Measurements from ENCODE around the gene OR14J1. TPM values are rescaled to one million over a fixed set of nuclear protein-coding genes. Genes with fewer than 3 reads are reported as not detected.
"Not testable (repeated sequence)": the region's sequence is repeated elsewhere in the genome, so short reads cannot be mapped to it uniquely, and the experiment has no call there.

The OR14J1 gene
- total RNA-seq = not detected

GRCh38 chr6:29301316-29301715, at the start of gene OR14J1:
TSS of gene OR14J1 (plus strand) at chr6:29301701. CDS start at chr6:29306690, 4,989 bp downstream.
- ATAC-seq (no peak), DNase-seq (no peak)
- Mint-ChIP-seq H3K4me3 (no peak within 1 kb of the TSS), H3K27me3 (ENCODE audit: low read depth) (peaks cover 5% of the 10 kb centered on the region), H3K9me3 (ENCODE audit: insufficient read depth) (no peaks in the 10 kb centered on the region), H3K4me1 (ENCODE audit: low read depth) (no peaks in the 10 kb centered on the region), H3K27ac (no peak within 1 kb of the TSS), H3K36me3 (ENCODE audit: low read depth) (no peaks in the 10 kb centered on the region)
- ChIA-PET CTCF (no interaction called here), POLR2A (no interaction called here)

DNA sequence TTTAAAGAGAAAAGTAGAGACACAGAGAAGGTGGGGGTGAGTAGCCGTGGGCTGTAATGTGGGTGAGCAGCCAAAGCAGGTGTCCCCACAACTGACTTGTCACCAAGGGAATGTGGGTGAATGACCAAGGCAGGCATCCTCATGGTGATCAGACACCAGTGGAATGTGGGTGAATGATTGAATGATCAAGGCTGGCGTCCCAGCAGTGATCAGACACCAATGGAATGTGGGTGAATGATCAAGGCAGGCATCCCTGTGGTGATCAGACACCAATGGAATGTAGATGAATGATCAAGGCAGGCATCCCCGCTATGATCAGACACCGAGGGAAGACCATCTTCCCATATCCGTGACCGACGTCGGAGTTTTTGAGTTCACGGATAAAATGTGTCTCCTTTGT, 49.8 kb upstream of the OR14J1 start:
- H3K27me3 Mint-ChIP-seq (ENCODE audit: low read depth) = no peaks in the 10 kb centered on the region
- CTCF ChIA-PET = no interaction called here
- no peak overlapping the region for H3K27ac Mint-ChIP-seq
- no peaks in the 10 kb centered on the region for H3K9me3 Mint-ChIP-seq (ENCODE audit: insufficient read depth)
- no peak overlapping the region for H3K4me3 Mint-ChIP-seq
- POLR2A ChIA-PET = no interaction called here
- ATAC-seq (no peak), DNase-seq (no peak)
- H3K36me3 Mint-ChIP-seq (ENCODE audit: low read depth) = no peaks in the 10 kb centered on the region
- no peaks in the 10 kb centered on the region for H3K4me1 Mint-ChIP-seq (ENCODE audit: low read depth)

- Mint-ChIP-seq H3K4me3 (no peak overlapping the region), H3K27me3 (ENCODE audit: low read depth) (no peaks in the 10 kb centered on the region), H3K4me1 (ENCODE audit: low read depth) (no peaks in the 10 kb centered on the region), H3K9me3 (ENCODE audit: insufficient read depth) (no peaks in the 10 kb centered on the region), H3K27ac (no peak overlapping the region), H3K36me3 (ENCODE audit: low read depth) (no peaks in the 10 kb centered on the region)
- DNase-seq = no peak
- ChIA-PET CTCF (no interaction called here), POLR2A (no interaction called here)
- ATAC-seq = no peak
Measured at GRCh38 chr6:29255530-29255929, 46.0 kb upstream of the OR14J1 start.

DNA sequence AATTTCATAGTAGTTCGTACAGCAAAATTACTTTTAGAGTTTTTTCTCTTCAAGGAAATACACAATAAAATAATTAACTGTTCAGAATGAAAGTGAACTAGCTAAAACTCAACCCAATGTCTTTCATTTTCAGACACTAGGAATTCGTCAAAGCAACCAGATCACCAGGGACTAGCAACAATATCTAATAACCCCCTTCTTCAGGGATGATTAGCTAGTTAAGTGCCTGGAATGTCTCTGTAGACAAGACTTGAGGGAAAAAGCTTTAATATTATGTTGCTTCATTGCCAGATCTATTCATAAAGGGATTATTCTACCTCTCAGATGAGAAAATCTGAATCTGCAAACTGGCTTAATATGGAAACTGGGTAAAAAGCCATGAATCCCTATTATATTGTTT, 41.8 kb upstream of the OR14J1 start:
- Mint-ChIP-seq H3K27ac (no peak overlapping the region), H3K27me3 (ENCODE audit: low read depth) (peaks cover 3% of the 10 kb centered on the region), H3K4me1 (ENCODE audit: low read depth) (no peaks in the 10 kb centered on the region), H3K9me3 (ENCODE audit: insufficient read depth) (no peaks in the 10 kb centered on the region), H3K4me3 (no peak overlapping the region), H3K36me3 (ENCODE audit: low read depth) (no peaks in the 10 kb centered on the region)
- ChIA-PET POLR2A (no interaction called here), CTCF (no interaction called here)
- ATAC-seq (no peak), DNase-seq (no peak)

DNA sequence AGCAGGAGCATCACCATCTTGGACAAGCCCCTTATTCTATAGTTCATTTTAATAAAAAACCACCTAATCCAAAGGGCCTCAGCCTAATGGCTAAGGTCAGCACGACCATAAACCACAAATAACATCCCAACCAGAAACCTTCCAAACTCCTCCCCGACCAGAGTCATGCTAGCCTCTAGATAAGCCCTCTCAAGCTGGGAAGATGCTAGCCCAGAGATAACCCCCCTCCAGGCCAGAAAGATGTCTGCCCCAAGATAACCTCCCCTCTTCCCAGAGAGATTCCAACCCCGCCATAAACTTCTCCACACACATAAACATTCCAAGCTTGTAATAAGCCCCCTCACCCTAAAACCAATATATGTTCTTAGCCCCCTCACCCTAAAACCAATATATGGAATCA, 38.5 kb upstream of the OR14J1 start:
- CTCF ChIA-PET = no interaction called here
- DNase-seq (no peak), ATAC-seq (no peak)
- no peaks in the 10 kb centered on the region for H3K4me1 Mint-ChIP-seq (ENCODE audit: low read depth)
- peaks cover 9% of the 10 kb centered on the region for H3K27me3 Mint-ChIP-seq (ENCODE audit: low read depth)
- no peaks in the 10 kb centered on the region for H3K36me3 Mint-ChIP-seq (ENCODE audit: low read depth)
- POLR2A ChIA-PET = no interaction called here
- no peak overlapping the region for H3K27ac Mint-ChIP-seq
- no peaks in the 10 kb centered on the region for H3K9me3 Mint-ChIP-seq (ENCODE audit: insufficient read depth)
- H3K4me3 Mint-ChIP-seq = no peak overlapping the region

GRCh38 chr6:29294499-29294914, 7.0 kb upstream of the OR14J1 start:
- Mint-ChIP-seq H3K4me1 (ENCODE audit: low read depth) (no peaks in the 10 kb centered on the region), H3K36me3 (ENCODE audit: low read depth) (no peaks in the 10 kb centered on the region), H3K27me3 (ENCODE audit: low read depth) (peaks cover 6% of the 10 kb centered on the region), H3K9me3 (ENCODE audit: insufficient read depth) (no peaks in the 10 kb centered on the region), H3K27ac (no peak overlapping the region), H3K4me3 (no peak overlapping the region)
- ATAC-seq (no peak), DNase-seq (no peak)
- CTCF ChIA-PET = no interaction called here
- POLR2A ChIA-PET = no interaction called here

DNA sequence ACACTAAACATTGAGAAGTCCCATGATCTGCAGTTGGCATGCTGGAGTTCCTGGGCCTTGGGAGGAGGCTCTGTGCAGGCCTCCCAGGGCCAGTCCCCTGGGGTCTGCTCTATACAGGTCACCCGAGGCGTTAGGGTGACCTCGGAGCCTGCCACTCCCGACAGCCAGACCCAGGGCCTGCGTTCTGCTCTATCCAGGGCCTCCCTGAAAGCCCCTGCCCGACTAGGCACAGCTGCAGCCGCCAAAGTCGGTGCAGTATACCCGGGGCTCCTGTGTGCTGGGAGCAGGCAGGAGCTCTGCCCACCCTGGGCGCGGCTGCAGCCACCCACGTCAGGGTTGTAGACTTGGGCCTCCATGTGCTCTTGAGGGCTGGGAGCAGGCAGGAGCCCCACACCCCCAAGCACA, 6.3 kb upstream of the OR14J1 start:
- no peak for ATAC-seq
- DNase-seq = no peak
- no peak overlapping the region for H3K4me3 Mint-ChIP-seq
- no peak overlapping the region for H3K27ac Mint-ChIP-seq
- no peaks in the 10 kb centered on the region for H3K9me3 Mint-ChIP-seq (ENCODE audit: insufficient read depth)
- ChIA-PET CTCF (no interaction called here), POLR2A (no interaction called here)
- H3K27me3 Mint-ChIP-seq (ENCODE audit: low read depth) = peaks cover 4% of the 10 kb centered on the region
- no peaks in the 10 kb centered on the region for H3K4me1 Mint-ChIP-seq (ENCODE audit: low read depth)
- no peaks in the 10 kb centered on the region for H3K36me3 Mint-ChIP-seq (ENCODE audit: low read depth)

DNA sequence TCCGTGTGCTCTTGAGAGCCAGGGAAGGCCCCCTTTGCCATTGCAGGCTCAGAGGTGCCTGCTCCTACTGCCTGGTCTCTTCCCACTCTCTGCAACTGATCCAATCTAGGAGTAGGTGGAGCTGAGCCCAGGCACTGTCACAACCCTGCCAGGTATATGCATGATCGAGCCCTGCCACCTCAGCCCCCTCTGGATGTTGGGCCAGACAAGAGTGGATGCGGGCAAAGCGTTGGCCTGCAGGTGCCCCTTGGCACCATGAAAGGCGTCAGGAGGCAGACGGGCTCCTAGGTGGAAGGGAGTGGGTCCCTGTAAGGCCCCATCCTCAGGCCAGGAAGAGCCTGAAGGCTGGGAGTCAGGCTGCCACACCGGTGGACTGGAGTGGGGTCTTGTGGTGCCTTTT, 5.9 kb upstream of the OR14J1 start:
- no peak for ATAC-seq
- Mint-ChIP-seq H3K36me3 (ENCODE audit: low read depth) (no peaks in the 10 kb centered on the region), H3K4me1 (ENCODE audit: low read depth) (no peaks in the 10 kb centered on the region), H3K9me3 (ENCODE audit: insufficient read depth) (no peaks in the 10 kb centered on the region), H3K27ac (no peak overlapping the region), H3K4me3 (no peak overlapping the region), H3K27me3 (ENCODE audit: low read depth) (peaks cover 4% of the 10 kb centered on the region)
- ChIA-PET CTCF (no interaction called here), POLR2A (no interaction called here)
- DNase-seq = no peak

- ChIA-PET POLR2A (no interaction called here), CTCF (no interaction called here)
- Mint-ChIP-seq H3K4me1 (ENCODE audit: low read depth) (no peaks in the 10 kb centered on the region), H3K36me3 (ENCODE audit: low read depth) (no peaks in the 10 kb centered on the region), H3K4me3 (no peak overlapping the region), H3K9me3 (ENCODE audit: insufficient read depth) (no peaks in the 10 kb centered on the region), H3K27me3 (ENCODE audit: low read depth) (peaks cover 5% of the 10 kb centered on the region), H3K27ac (no peak overlapping the region)
- ATAC-seq (no peak), DNase-seq (no peak)
Measured at GRCh38 chr6:29319931-29320330, 18.4 kb downstream of the OR14J1 start.

DNA sequence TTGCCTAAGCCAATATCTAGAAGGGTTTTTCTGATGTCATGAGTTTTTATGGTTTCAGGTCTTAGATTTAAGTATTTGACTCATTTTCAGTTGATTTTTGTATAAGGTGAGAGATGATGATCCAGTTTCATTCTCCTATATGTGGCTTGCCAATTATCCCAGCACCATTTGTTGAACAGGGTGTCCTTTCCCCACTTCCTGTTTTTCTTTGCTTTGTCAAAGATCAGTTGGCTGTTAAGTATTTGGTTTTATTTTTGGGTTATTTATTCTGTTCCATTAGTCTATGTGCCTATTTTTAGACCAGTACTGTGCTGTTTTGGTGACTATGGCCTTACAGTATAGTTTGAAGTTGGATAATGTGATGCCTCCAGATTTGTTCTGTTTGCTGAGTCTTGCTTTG, 21.8 kb downstream of the OR14J1 start:
- H3K4me3 Mint-ChIP-seq; CTCF ChIA-PET; H3K27ac Mint-ChIP-seq; H3K27me3 Mint-ChIP-seq (ENCODE audit: low read depth); H3K9me3 Mint-ChIP-seq (ENCODE audit: insufficient read depth); POLR2A ChIA-PET; H3K4me1 Mint-ChIP-seq (ENCODE audit: low read depth); DNase-seq; ATAC-seq; H3K36me3 Mint-ChIP-seq (ENCODE audit: low read depth): not testable (repeated sequence)

DNA sequence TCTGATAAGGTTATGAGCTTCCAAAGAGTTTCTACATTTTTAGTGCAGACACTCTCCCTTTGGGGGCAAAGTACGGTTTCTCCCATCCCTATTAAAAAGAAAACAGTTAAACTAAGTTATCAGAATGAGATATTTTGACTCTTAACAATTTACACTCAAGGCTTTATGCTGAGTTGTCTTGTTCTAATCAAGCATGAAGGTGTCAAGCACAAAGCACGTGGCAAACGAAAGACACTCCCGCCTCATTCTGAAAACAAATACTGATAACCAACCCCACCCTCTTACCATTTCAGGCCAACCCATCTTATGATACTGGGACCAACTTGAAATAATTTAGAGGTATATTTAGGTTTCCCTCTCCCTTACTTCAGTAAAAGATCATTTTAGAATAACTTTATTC, 24.3 kb downstream of the OR14J1 start:
- Mint-ChIP-seq H3K36me3 (ENCODE audit: low read depth) (no peaks in the 10 kb centered on the region), H3K4me3 (no peak overlapping the region), H3K4me1 (ENCODE audit: low read depth) (no peaks in the 10 kb centered on the region), H3K27me3 (ENCODE audit: low read depth) (peaks cover 11% of the 10 kb centered on the region), H3K9me3 (ENCODE audit: insufficient read depth) (no peaks in the 10 kb centered on the region), H3K27ac (no peak overlapping the region)
- ChIA-PET CTCF (no interaction called here), POLR2A (no interaction called here)
- no peak for ATAC-seq
- DNase-seq = no peak

DNA sequence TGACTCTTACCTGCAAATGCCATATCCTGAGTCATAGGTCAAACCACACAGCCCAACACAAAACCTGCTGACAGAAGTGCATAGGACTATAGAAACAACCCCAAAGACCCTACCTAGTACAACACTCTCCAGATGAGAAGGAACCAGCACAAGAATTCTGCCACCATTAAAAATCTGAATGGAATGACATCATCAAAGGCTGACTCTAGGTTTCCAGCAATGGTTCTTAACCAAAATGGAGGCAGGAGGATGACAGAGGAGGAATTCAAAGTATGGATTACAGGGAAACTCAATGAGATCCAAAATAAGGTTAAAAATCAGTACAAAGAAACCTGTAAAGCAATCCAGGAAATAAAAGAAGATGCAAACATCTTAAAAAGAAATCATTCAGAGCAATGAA, 31.2 kb downstream of the OR14J1 start:
- Mint-ChIP-seq H3K27ac (no peak overlapping the region), H3K27me3 (ENCODE audit: low read depth) (peaks cover 10% of the 10 kb centered on the region)

DNA sequence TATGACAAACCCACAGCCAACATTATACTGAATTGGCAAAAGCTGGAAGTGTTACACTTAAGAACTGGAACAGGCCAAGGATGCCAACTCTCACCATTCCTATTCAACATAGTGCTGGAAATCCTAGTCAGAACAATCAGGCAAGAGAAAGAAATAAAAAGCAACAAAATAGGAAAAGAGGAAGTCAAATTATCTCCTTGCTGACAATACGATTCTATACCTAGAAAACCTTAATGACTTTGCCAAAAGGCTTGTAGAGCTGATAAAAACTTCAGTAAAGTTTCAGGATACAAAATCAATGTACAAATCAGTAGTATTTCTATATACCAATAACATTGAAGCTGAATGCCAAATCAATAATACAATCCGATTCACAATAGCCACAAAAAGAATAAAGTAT, 34.8 kb downstream of the OR14J1 start:
- Mint-ChIP-seq H3K27ac (no peak overlapping the region), H3K27me3 (ENCODE audit: low read depth) (peaks cover 13% of the 10 kb centered on the region)
- CTCF ChIA-PET = no interaction called here

More for the DNA sequence above, 31.2 kb downstream of the OR14J1 start:
- H3K4me3 Mint-ChIP-seq = no peak overlapping the region
- ChIA-PET POLR2A (no interaction called here), CTCF (no interaction called here)
- H3K4me1 Mint-ChIP-seq (ENCODE audit: low read depth) = no peaks in the 10 kb centered on the region
- DNase-seq = no peak
- H3K36me3 Mint-ChIP-seq (ENCODE audit: low read depth) = no peaks in the 10 kb centered on the region
- H3K9me3 Mint-ChIP-seq (ENCODE audit: insufficient read depth) = no peaks in the 10 kb centered on the region
- ATAC-seq = no peak

More for the DNA sequence above, 34.8 kb downstream of the OR14J1 start:
- Mint-ChIP-seq H3K9me3 (ENCODE audit: insufficient read depth) (no peaks in the 10 kb centered on the region), H3K36me3 (ENCODE audit: low read depth) (no peaks in the 10 kb centered on the region), H3K4me1 (ENCODE audit: low read depth) (no peaks in the 10 kb centered on the region), H3K4me3 (no peak overlapping the region)
- ATAC-seq = no peak
- POLR2A ChIA-PET = no interaction called here
- DNase-seq = no peak

Measured in activated CD8-positive, alpha-beta T cell treated with anti-CD3 and anti-CD28 coated beads, Interleukin-2, amount 10 ng/mL, durations not matched to agents 7 days and 5 days (primary cell).